ENCODE data around the gene AGXT2.

The AGXT2 gene

DNA sequence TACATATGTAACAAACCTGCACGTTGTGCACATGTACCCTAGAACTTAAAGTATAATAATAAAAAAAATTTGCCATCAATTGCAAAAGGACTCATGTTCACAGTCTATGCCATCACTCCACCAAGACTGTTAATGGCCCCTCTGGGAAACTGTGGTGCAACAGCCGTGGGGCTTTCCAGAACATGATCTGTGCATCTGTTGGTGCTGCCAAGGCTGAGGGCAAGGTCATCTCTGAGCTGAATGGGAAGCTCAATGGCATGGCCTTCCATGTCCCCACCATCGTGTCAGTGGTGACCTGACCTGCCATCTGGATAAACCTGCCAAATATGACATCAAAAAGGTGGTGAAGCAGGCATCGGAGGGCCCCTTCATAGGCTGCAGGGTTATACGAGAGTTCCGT is 33.4 kb upstream of the AGXT2 start:
- no peaks in the 10 kb centered on the region for H3K4me1 Mint-ChIP-seq
- H3K27me3 Mint-ChIP-seq (ENCODE audit: low read depth) = peaks cover 4% of the 10 kb centered on the region
- H3K36me3 Mint-ChIP-seq (ENCODE audit: low read depth) = peaks cover 11% of the 10 kb centered on the region
- no peak for TF ChIP-seq CTCF (IDR thresholded peaks at IDR 0.05; ENCODE audit: unreplicated experiment in 3 of 3)
- no peak overlapping the region for H3K4me3 Mint-ChIP-seq
- H3K27ac Mint-ChIP-seq = no peak overlapping the region
- H3K9me3 Mint-ChIP-seq = peaks cover 28% of the 10 kb centered on the region

GRCh38 chr5:35073160-35073559 is 25.4 kb upstream of the AGXT2 start:
- H3K4me1 Mint-ChIP-seq = peaks cover 8% of the 10 kb centered on the region
- H3K27ac Mint-ChIP-seq = peak overlapping the region in 2 of 3 experiments; percentile 7 to 64
- H3K9me3 Mint-ChIP-seq = peaks cover 23% of the 10 kb centered on the region
- peaks cover 18% of the 10 kb centered on the region for H3K36me3 Mint-ChIP-seq (ENCODE audit: low read depth)
- no peak overlapping the region for H3K4me3 Mint-ChIP-seq
- no peak for TF ChIP-seq CTCF (IDR thresholded peaks at IDR 0.05; ENCODE audit: unreplicated experiment in 3 of 3)
- H3K27me3 Mint-ChIP-seq (ENCODE audit: low read depth) = no peaks in the 10 kb centered on the region

DNA sequence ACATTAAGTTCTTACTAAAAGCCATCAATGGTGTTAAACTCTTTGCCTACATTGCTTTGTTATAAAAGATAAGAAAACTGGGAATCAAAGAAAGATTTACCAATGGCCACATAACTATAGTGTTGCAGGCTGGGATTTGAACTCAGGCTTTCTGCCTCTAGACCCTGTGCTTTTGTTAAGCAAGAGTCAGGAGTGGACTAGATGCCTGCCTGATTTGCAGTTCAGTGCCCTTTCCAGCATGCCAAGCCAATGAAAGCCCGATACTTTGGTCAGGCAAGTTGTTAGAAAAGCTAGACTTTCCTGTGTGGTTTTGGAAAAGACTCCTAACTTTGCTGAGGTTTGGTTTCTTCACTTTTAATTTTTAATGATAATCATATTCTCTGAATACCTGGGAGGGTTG is 21.4 kb upstream of the AGXT2 start:
- Mint-ChIP-seq H3K4me1 (peaks cover 12% of the 10 kb centered on the region), H3K9me3 (peaks cover 5% of the 10 kb centered on the region), H3K36me3 (ENCODE audit: low read depth) (peaks cover 8% of the 10 kb centered on the region), H3K27ac (no peak overlapping the region), H3K4me3 (no peak overlapping the region), H3K27me3 (ENCODE audit: low read depth) (no peaks in the 10 kb centered on the region)
- TF ChIP-seq CTCF (IDR thresholded peaks at IDR 0.05; ENCODE audit: unreplicated experiment in 3 of 3) = no peak

DNA sequence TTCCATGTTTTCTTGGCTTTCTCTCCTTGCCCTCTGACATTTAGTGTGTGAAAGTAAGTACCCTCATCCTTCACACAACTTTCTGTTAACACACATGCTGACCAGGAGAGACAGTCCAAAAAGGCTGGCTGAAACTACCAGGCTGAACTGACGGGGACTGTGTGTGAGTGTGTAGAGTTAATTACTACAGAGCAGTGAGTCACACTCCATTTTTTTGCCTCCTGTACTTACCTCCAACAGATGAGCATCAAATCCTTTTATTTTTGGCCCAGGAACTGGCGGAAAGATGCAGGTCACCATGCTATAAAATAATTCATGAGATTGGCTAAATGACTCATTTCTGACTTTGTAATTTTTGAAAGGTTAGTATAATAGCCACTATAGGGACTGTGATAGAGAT is 20.2 kb upstream of the AGXT2 start:
- Mint-ChIP-seq H3K9me3 (no peaks in the 10 kb centered on the region), H3K4me1 (peaks cover 18% of the 10 kb centered on the region), H3K36me3 (ENCODE audit: low read depth) (peaks cover 4% of the 10 kb centered on the region), H3K4me3 (no peak overlapping the region), H3K27me3 (ENCODE audit: low read depth) (no peaks in the 10 kb centered on the region), H3K27ac (no peak overlapping the region)
- no peak for TF ChIP-seq CTCF (IDR thresholded peaks at IDR 0.05; ENCODE audit: unreplicated experiment in 3 of 3)

DNA sequence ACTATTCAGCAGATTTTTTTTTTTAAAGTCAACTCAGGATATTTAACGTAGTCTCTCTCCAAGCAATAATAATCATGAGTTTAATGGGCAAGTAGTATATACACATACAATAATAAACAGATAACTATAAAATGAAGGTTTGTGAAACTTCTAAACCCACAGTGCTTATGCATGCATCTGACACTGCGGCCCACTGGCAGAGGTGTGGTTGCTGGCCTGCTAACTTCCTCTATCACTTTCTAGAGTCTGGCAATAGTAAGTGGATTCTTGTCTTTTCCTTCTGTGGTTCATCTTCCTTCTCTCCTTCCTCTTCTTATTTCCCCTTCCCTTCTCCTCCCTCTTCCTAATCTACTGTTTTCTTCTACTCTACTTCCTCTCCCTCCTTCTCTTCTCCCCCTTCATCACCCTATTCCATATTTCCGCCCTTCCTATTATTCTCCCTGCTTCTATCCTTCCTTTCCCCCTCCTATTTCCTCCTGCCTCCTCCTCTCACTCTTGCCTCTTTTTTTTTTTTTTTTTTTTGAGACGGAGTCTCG is 18.6 kb upstream of the AGXT2 start:
- H3K4me1 Mint-ChIP-seq = peaks cover 18% of the 10 kb centered on the region
- H3K27me3 Mint-ChIP-seq (ENCODE audit: low read depth) = no peaks in the 10 kb centered on the region
- H3K36me3 Mint-ChIP-seq (ENCODE audit: low read depth) = peaks cover 4% of the 10 kb centered on the region
- no peak for TF ChIP-seq CTCF (IDR thresholded peaks at IDR 0.05; ENCODE audit: unreplicated experiment in 3 of 3)
- no peak overlapping the region for H3K27ac Mint-ChIP-seq
- no peaks in the 10 kb centered on the region for H3K9me3 Mint-ChIP-seq
- no peak overlapping the region for H3K4me3 Mint-ChIP-seq

DNA sequence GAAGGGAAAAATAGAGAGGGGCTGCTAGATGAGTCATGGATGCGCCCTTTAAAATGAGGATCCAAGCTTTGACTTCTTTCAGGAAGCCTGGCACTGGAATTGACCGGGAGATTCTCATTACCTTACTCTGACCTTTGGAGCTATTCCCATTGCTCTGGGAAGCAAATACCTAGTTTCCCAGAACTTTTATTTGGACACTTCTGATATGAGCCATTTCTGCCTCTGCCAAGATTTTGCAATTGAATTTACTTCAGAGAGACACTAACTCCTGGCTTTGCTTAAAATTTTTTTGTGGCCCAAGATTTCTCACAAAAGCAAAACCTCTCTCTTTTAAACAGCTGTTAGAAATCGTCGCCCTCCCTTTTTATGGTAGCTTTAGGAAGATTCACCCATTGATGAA is 15.7 kb upstream of the AGXT2 start:
- no peak for TF ChIP-seq CTCF (IDR thresholded peaks at IDR 0.05; ENCODE audit: unreplicated experiment in 3 of 3)
- Mint-ChIP-seq H3K27ac (peak overlapping the region in 1 of 3 experiments; percentile 3), H3K4me3 (no peak overlapping the region)

More for the DNA sequence above, 15.7 kb upstream of the AGXT2 start:
- no peaks in the 10 kb centered on the region for H3K27me3 Mint-ChIP-seq (ENCODE audit: low read depth)
- no peaks in the 10 kb centered on the region for H3K9me3 Mint-ChIP-seq
- H3K36me3 Mint-ChIP-seq (ENCODE audit: low read depth) = peaks cover 4% of the 10 kb centered on the region
- H3K4me1 Mint-ChIP-seq = peaks cover 22% of the 10 kb centered on the region
